Myocyte (in vitro differentiated cells): Measurements from ENCODE around the gene SLC13A5. TPM values are rescaled to one million over a fixed set of nuclear protein-coding genes. Genes with fewer than 3 reads are reported as not detected.

Source experiments
- DNase-seq: peaks from one replicate; pipeline ENCODE4 v3.0.0-alpha.2; 2012; ENCODE audit warnings: low read depth
- total RNA-seq: library from RNA; depleted of rRNA; stranded (reverse); fragments of >200 nt; gene quantifications from 2 replicates; pipeline ENCODE4 v1.2.3, GENCODE V29; 2014

SLC13A5 gene
- total RNA-seq, 1 donor from 2014 or later = not detected

- no peak for DNase-seq
These were observed 28.7 kb downstream of the SLC13A5 start for GRCh38 chr17:6684460-6684783.

GRCh38 chr17:6683730-6684459 is 29.3 kb downstream of the SLC13A5 start:
- no peak for DNase-seq

- DNase-seq = no peak
These were observed 30.0 kb downstream of the SLC13A5 start for GRCh38 chr17:6683081-6683684.

GRCh38 chr17:6682339-6682738 is 30.8 kb downstream of the SLC13A5 start:
- DNase-seq = no peak

GRCh38 chr17:6681671-6682070 is 31.5 kb downstream of the SLC13A5 start:
- DNase-seq = no peak

GRCh38 chr17:6681176-6681575 is 32.0 kb downstream of the SLC13A5 start:
- no peak for DNase-seq

- DNase-seq = no peak
These were observed 33.9 kb downstream of the SLC13A5 start for GRCh38 chr17:6679241-6679640.

GRCh38 chr17:6677946-6678345 is 35.2 kb downstream of the SLC13A5 start:
- DNase-seq = no peak

- DNase-seq = peak; percentile 96
These were observed 35.9 kb downstream of the SLC13A5 start for GRCh38 chr17:6677158-6677831.

GRCh38 chr17:6676802-6677157 is 36.4 kb downstream of the SLC13A5 start:
- DNase-seq = no peak

- no peak for DNase-seq
These were observed 37.9 kb downstream of the SLC13A5 start for GRCh38 chr17:6675201-6675825.

GRCh38 chr17:6674586-6674985 is 38.6 kb downstream of the SLC13A5 start:
- DNase-seq = no peak

GRCh38 chr17:6671431-6671830 is 41.7 kb downstream of the SLC13A5 start:
- no peak for DNase-seq

GRCh38 chr17:6670999-6671398 is 42.2 kb downstream of the SLC13A5 start:
- no peak for DNase-seq

- no peak for DNase-seq
These were observed 42.6 kb downstream of the SLC13A5 start for GRCh38 chr17:6670571-6670970.

GRCh38 chr17:6669479-6670212 is 43.5 kb downstream of the SLC13A5 start:
- no peak for DNase-seq

GRCh38 chr17:6668727-6669425 is 44.3 kb downstream of the SLC13A5 start:
- no peak for DNase-seq

- DNase-seq = no peak
These were observed 45.0 kb downstream of the SLC13A5 start for GRCh38 chr17:6668219-6668618.

GRCh38 chr17:6667516-6667915 is 45.7 kb downstream of the SLC13A5 start:
- no peak for DNase-seq

GRCh38 chr17:6666557-6666956 is 46.6 kb downstream of the SLC13A5 start:
- DNase-seq = no peak

- peak; percentile 88 for DNase-seq
These were observed 47.1 kb downstream of the SLC13A5 start for GRCh38 chr17:6666077-6666521.
